GM19468 (cell line): ENCODE results near the gene EMILIN3.
"Not testable (repeated sequence)": the region's sequence is repeated elsewhere in the genome, so short reads cannot be mapped to it uniquely, and the experiment has no call there.

Experiments
- ATAC-seq: cut with Tn5 transposase; IDR thresholded peaks from one replicate; pipeline ENCODE4 v1.9.1; 2021; ENCODE audit warnings: mild to moderate bottlenecking, moderate library complexity, moderate number of reproducible peaks; ENCODE audit not compliant: unreplicated experiment; ENCODE audit errors: extremely low read depth

Gene EMILIN3

GRCh38 chr20:41329435-41330342, 36.9 kb downstream of the EMILIN3 start:
- ATAC-seq, result no peak

GRCh38 chr20:41327178-41327577, 39.4 kb downstream of the EMILIN3 start:
- ATAC-seq, result no peak

GRCh38 chr20:41320976-41321375, 45.6 kb downstream of the EMILIN3 start:
- no peak for ATAC-seq

GRCh38 chr20:41320441-41320840, 46.2 kb downstream of the EMILIN3 start:
- ATAC-seq, result no peak

GRCh38 chr20:41318271-41318649, 48.4 kb downstream of the EMILIN3 start:
- ATAC-seq, result no peak

- peak; percentile 89 for ATAC-seq
These were observed 48.9 kb downstream of the EMILIN3 start, which contains the start of gene ZHX3 for GRCh38 chr20:41317546-41318270. Gene ZHX3 (minus strand): TSS chr20:41317731. CDS start chr20:41204916, 112,815 bp downstream.

- ATAC-seq, result peak; percentile 26
These were observed 49.7 kb downstream of the EMILIN3 start for GRCh38 chr20:41316602-41317545.

- ATAC-seq, result no peak
These were observed 50.6 kb downstream of the EMILIN3 start for GRCh38 chr20:41316051-41316450.

- ATAC-seq, result no peak
These were observed 52.2 kb downstream of the EMILIN3 start for GRCh38 chr20:41314386-41314785.

- not testable (repeated sequence) for ATAC-seq
These were observed 54.6 kb downstream of the EMILIN3 start for GRCh38 chr20:41312009-41312408.
